Spleen (tissue), 11 donors: ENCODE results near the gene OBSCN. TPM values are rescaled to one million over a fixed set of nuclear protein-coding genes. Genes with fewer than 3 reads are reported as not detected.

Source experiments
- DNase-seq: peaks from one replicate; pipeline ENCODE4 v3.0.0-alpha.2; 2020
- H3K27ac ChIP-seq, 8 donors: fragments of 200-600 bp; sonication (generic) in 7 of 8; 1 replicate in 4 of 8; 2 replicates in 4 of 8; pipeline versions ENCODE4 v1.5.0 to v1.8.0; 2016 to 2021; ENCODE audit warnings: inconsistent platforms in 4 of 8, mild to moderate bottlenecking in 4 of 8, moderate library complexity in 1 of 8
- H3K27me3 ChIP-seq, 7 donors: fragments of 200-600 bp; sonication (generic) in 6 of 7; replicated peaks in 1 of 7; 1 replicate in 4 of 7; 2 replicates in 3 of 7; pipeline versions ENCODE4 v1.5.0 to v1.8.0; 2016 to 2021; ENCODE audit warnings: inconsistent platforms in 3 of 7, mild to moderate bottlenecking in 1 of 7
- H3K36me3 ChIP-seq, 6 donors: fragments of 200-600 bp; sonication (generic) in 5 of 6; 1 replicate in 4 of 6; 2 replicates in 2 of 6; pipeline versions ENCODE4 v1.5.0 to v1.8.0; 2016 to 2021; ENCODE audit warnings: inconsistent platforms in 2 of 6
- H3K4me1 ChIP-seq, 6 donors: fragments of 200-600 bp; sonication (generic) in 5 of 6; 1 replicate in 3 of 6; 2 replicates in 3 of 6; pipeline versions ENCODE4 v1.5.0 to v1.8.0; 2016 to 2021; ENCODE audit warnings: inconsistent platforms in 3 of 6
- H3K4me3 ChIP-seq, 8 donors: fragments of 200-600 bp; sonication (generic) in 7 of 8; 1 replicate in 4 of 8; 2 replicates in 4 of 8; pipeline versions ENCODE4 v1.5.0 to v1.8.0; 2016 to 2021; ENCODE audit warnings: inconsistent platforms in 4 of 8, mild to moderate bottlenecking in 4 of 8, moderate library complexity in 2 of 8
- H3K9me3 ChIP-seq, 8 donors: fragments of 200-600 bp; sonication (generic) in 7 of 8; 1 replicate in 4 of 8; 2 replicates in 4 of 8; pipeline versions ENCODE4 v1.5.0 to v1.8.0; 2016 to 2021; ENCODE audit warnings: inconsistent platforms in 4 of 8
- CTCF ChIP-seq, 11 experiments: fragments of 200-600 bp in 7 of 11; fragments of 450-650 bp in 4 of 11; sonication (generic) in 4 of 11; IDR thresholded peaks in 8 of 11; conservative IDR thresholded peaks in 3 of 11; 1 replicate in 7 of 11; 2 replicates in 4 of 11; pipeline versions ENCODE4 v1.4.0 to v1.8.0; 2016 to 2021; ENCODE audit warnings: antibody characterized with exemption in 11 of 11, inconsistent platforms in 4 of 11, mild to moderate bottlenecking in 1 of 11
- POLR2A ChIP-seq, 3 donors: fragments of 450-650 bp; IDR thresholded peaks; one replicate each; pipeline ENCODE4 v1.5.1; 2017; ENCODE audit warnings: antibody characterized with exemption in 3 of 3, mild to moderate bottlenecking in 1 of 3
- POLR2AphosphoS5 ChIP-seq, 3 donors: sonication (generic); formaldehyde crosslinking; IDR thresholded peaks; one replicate each; pipeline ENCODE4 v1.5.1; 2017; ENCODE audit warnings: antibody characterized with exemption in 3 of 3
- WGBS, 5 donors: extraction: QIAGEN DNeasy Blood & Tissue Kit in 3 of 5; methylation state at CpG; one replicate each; pipeline versions ENCODE4 v1.1.5 to v1.1.7; 2013 to 2018; 5-methylcytosine and 5-hydroxymethylcytosine counted together
- intact Hi-C: fragments of 100-400 bp; cut with DNase I; formaldehyde crosslinking; loops from one replicate; pipeline ENCODE4 v1.15.0; 2023; ENCODE audit warnings: low total_unique reads
- polyA plus RNA-seq, 3 donors: library from polyadenylated mRNA; stranded (reverse); fragments of 200-250 nt; gene quantifications; one replicate each; pipeline ENCODE4 v1.2.1, GENCODE V29; 2013
- total RNA-seq, 7 donors: library from RNA; depleted of rRNA in 3 of 7; stranded (reverse); fragments of >200 nt in 3 of 7; fragmentation: NEBNext Ultra II Directional in 4 of 7; extraction: Animal tissue kit (Norgen Biotek cat#: 25700) in 4 of 7; gene quantifications; one replicate each; pipeline versions ENCODE4 v1.1.0 to v1.2.1, GENCODE V29; 2016 to 2021
- donor health status: healthy with polysubstance abuse.
- donor health status: DM: no; HTN: no; CAD: no; lungs with moderate emphysema.
- donor health status: DM: no; HTN: no; CAD: no.
- donor health status: Bipolar disorder and iron deficiency.
- donor health status: healthy.
- donor health status: DM: no; HTN: no; CAD: no.
- donor health status: DM: yes; HTN: yes; CAD: no.

Gene OBSCN
- total and polyA plus RNA-seq, 10 donors: 12.6 to 71.7 (median 41.9) TPM

DNA sequence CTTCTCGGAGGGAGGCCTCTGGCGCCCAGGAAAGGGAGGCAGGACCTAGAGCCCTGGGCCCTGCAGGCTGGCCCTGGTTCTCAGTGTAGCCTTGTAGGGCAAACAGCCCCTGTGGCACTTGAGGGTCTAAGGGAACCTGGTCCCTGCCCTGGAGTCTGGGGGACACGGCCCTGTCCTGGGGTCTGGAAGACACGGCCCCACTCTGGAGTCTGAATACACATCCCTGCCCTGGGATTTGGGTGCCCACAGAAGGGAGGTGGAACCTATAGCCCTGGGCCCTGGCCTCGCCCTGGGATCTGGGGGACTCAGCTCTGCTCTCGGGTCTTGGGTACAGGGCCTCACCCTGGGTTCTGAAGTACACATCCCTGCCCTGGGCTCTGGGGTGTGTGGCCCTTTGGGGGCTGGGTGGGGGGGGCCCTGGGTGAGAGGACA is 97.9 kb downstream of the OBSCN start:
- 88 to 98% (median 92%) methylated on average over 3 to 6 of the region's 6 CpGs for WGBS, 5 donors
- intact Hi-C loops: no loop called here

GRCh38 chr1:228306275-228307217 is 98.7 kb downstream of the OBSCN start:
- intact Hi-C loops: no loop called here
- 68 to 84% (median 76%) methylated on average over 24 to 35 of the region's 35 CpGs for WGBS, 5 donors
- no peaks in the 10 kb centered on the region for H3K4me1 ChIP-seq
- H3K27ac ChIP-seq: no peak overlapping the region
- peaks cover 5 to 31% (median 24%) of the 10 kb centered on the region in 8 donors for H3K9me3 ChIP-seq
- H3K4me3 ChIP-seq: no peak overlapping the region
- no peaks in the 10 kb centered on the region for H3K27me3 ChIP-seq
- peaks cover 0 to 14% (median 3%) of the 10 kb centered on the region in 6 donors for H3K36me3 ChIP-seq
- TF ChIP-seq POLR2AphosphoS5 (IDR thresholded peaks at IDR 0.05) (peak in 2 of 3 donors; percentile 22 to 25), POLR2A (IDR thresholded peaks at IDR 0.05) (no peak)
- peak; percentile 57 for DNase-seq

More for the DNA sequence above, 97.9 kb downstream of the OBSCN start:
- Histone ChIP-seq H3K36me3 (peaks cover 0 to 14% (median 3%) of the 10 kb centered on the region in 6 donors), H3K9me3 (peaks cover 6 to 38% (median 30%) of the 10 kb centered on the region in 8 donors), H3K4me1 (no peaks in the 10 kb centered on the region), H3K27ac (no peak overlapping the region), H3K27me3 (no peaks in the 10 kb centered on the region), H3K4me3 (no peak overlapping the region)
- TF ChIP-seq CTCF (IDR thresholded peaks at IDR 0.05 in 8 of 11, conservative IDR thresholded peaks at IDR 0.05 in 3 of 11): no peak
- TF ChIP-seq POLR2AphosphoS5 (IDR thresholded peaks at IDR 0.05): no peak
- no peak for TF ChIP-seq POLR2A (IDR thresholded peaks at IDR 0.05)
- DNase-seq: peak; percentile 68

DNA sequence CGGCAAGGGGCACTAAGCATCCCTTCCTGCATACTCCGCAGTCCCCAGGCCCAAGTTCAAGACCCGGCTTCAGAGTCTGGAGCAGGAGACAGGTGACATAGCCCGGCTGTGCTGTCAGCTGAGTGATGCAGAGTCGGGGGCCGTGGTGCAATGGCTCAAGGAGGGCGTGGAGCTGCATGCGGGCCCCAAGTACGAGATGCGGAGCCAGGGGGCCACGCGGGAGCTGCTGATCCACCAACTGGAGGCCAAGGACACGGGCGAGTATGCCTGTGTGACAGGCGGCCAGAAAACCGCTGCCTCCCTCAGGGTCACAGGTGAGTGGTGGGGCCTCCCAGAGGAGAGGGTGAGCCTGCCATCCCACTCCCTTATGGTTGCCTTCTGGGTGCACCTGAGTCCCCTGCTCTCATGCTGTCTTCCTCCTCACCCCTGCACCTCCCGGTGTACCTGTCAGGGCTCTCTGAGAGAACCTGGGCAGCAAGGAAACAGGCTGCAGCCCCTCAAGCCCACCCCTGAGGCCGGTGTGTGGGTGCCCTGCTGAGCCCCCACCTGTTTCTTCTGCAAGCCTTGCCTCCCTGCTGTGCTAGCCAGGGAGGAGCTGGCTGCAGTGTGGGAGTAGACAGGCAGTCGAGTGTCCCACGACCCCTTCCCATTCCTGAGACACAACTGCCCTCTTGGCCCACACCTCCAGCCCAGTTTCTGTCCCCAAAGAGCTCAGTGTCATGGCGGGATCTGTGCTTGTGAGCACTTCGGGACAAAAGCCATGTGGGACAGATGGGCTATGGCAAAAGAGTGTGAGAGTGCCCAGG is 99.6 kb downstream of the OBSCN start:
- Histone ChIP-seq H3K36me3 (peaks cover 0 to 15% (median under 1%) of the 10 kb centered on the region in 6 donors), H3K27ac (no peak overlapping the region), H3K9me3 (peaks cover 2 to 31% (median 21%) of the 10 kb centered on the region in 8 donors), H3K4me3 (no peak overlapping the region), H3K4me1 (no peaks in the 10 kb centered on the region), H3K27me3 (no peaks in the 10 kb centered on the region)
- WGBS, 5 donors: 67 to 87% (median 82%) methylated on average over 19 to 22 of the region's 22 CpGs
- intact Hi-C loops: no loop called here
- TF ChIP-seq POLR2A (IDR thresholded peaks at IDR 0.05) (no peak), POLR2AphosphoS5 (IDR thresholded peaks at IDR 0.05) (no peak), CTCF (IDR thresholded peaks at IDR 0.05 in 8 of 11, conservative IDR thresholded peaks at IDR 0.05 in 3 of 11) (no peak)
- DNase-seq: peak; percentile 72

DNA sequence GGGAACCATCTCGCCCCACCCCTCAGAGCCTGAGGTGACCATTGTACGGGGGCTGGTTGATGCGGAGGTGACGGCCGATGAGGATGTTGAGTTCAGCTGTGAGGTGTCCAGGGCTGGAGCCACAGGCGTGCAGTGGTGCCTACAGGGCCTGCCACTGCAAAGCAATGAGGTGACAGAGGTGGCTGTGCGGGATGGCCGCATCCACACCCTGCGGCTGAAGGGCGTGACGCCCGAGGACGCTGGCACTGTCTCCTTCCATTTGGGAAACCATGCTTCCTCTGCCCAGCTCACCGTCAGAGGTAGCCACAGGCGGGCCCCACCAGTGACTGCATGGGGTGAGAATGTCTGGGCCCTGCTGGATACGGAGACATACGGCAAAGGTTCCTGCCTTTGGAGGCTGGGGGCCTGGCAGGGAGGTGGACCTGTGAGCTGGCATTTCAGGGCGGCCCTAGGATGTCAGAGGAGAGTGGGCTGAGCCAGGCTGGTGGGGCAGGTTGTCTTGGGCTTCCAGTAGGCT is 100.3 kb downstream of the OBSCN start:
- H3K4me1 ChIP-seq: no peaks in the 10 kb centered on the region

More for the DNA sequence above, 100.3 kb downstream of the OBSCN start:
- Histone ChIP-seq H3K27me3 (no peaks in the 10 kb centered on the region), H3K36me3 (peaks cover 0 to 13% (median 0%) of the 10 kb centered on the region in 6 donors), H3K27ac (no peak overlapping the region), H3K4me3 (no peak overlapping the region), H3K9me3 (peaks cover 2 to 31% (median 21%) of the 10 kb centered on the region in 8 donors)
- DNase-seq: peak; percentile 60
- TF ChIP-seq POLR2A (IDR thresholded peaks at IDR 0.05): no peak
- TF ChIP-seq CTCF (IDR thresholded peaks at IDR 0.05 in 8 of 11, conservative IDR thresholded peaks at IDR 0.05 in 3 of 11): no peak
- peak in 1 of 3 donors; percentile 29 for TF ChIP-seq POLR2AphosphoS5 (IDR thresholded peaks at IDR 0.05)
- intact Hi-C loops: no loop called here
- 80 to 94% (median 91%) methylated on average over 6 to 18 of the region's 18 CpGs for WGBS, 5 donors
